ENCODE data around the gene SPECC1.

- TF ChIP-seq REST (IDR thresholded peaks at IDR 0.05; ENCODE audit: insufficient replicate concordance, low read depth) = no peak
- no peak for TF ChIP-seq GABPA (IDR thresholded peaks at IDR 0.05; ENCODE audit: low read depth)
- no peak for TF ChIP-seq POLR2AphosphoS5 (IDR thresholded peaks at IDR 0.05; ENCODE audit: low read depth)
- TF ChIP-seq, protein P1, sequence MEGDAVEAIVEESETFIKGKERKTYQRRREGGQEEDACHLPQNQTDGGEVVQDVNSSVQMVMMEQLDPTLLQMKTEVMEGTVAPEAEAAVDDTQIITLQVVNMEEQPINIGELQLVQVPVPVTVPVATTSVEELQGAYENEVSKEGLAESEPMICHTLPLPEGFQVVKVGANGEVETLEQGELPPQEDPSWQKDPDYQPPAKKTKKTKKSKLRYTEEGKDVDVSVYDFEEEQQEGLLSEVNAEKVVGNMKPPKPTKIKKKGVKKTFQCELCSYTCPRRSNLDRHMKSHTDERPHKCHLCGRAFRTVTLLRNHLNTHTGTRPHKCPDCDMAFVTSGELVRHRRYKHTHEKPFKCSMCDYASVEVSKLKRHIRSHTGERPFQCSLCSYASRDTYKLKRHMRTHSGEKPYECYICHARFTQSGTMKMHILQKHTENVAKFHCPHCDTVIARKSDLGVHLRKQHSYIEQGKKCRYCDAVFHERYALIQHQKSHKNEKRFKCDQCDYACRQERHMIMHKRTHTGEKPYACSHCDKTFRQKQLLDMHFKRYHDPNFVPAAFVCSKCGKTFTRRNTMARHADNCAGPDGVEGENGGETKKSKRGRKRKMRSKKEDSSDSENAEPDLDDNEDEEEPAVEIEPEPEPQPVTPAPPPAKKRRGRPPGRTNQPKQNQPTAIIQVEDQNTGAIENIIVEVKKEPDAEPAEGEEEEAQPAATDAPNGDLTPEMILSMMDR (IDR thresholded peaks at IDR 0.05; ENCODE audit: insufficient read depth, low read length) = no peak
- TF ChIP-seq SPI1 (IDR thresholded peaks at IDR 0.05; ENCODE audit: borderline replicate concordance, low read depth) = no peak
Measured at GRCh38 chr17:20039037-20039436, 29.9 kb downstream of the SPECC1 start.

Measured in HL-60 (cell line).